GM18519 (cell line): ENCODE data around the gene MEGF11.

ENCODE experiments used
- ATAC-seq: cut with Tn5 transposase; IDR thresholded peaks from one replicate; pipeline ENCODE4 v1.9.1; 2021; ENCODE audit warnings: mild to moderate bottlenecking, moderate library complexity; ENCODE audit not compliant: unreplicated experiment, low FRiP score

The MEGF11 gene

DNA sequence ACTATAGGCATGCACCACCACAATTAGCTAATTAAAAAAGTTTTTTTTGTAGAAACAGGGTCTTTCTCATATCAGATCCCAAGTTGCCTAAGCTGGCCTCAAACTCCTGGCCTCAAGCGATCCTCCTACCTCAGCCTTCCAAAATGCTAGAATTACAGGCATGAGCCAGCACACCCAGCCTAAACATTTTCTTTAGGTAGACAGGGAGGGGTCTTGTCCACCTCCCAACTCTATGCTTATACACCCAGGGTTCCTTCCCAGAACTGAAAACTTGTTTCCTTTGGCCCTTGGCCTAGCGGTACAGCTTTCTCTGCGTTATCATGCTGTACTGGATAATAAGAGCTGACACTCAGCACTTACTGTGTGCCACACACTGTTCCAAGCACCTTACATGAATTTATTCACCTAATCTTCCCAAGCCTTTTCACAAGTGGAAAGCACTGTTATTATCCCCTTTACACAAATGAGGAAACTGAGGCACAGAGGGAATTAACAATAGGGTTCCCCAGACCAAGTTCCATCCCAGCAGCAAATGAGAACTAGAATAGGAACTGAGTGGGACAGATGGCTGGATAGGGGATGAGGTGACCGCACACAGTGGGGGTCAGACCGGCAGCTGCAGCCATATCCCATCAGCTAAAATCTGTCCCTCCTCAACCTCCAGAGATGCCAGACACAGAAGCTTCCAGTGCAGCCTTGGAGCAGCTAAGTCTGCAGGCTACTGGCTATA lies 150.8 kb downstream of the MEGF11 start:
- no peak for ATAC-seq

DNA sequence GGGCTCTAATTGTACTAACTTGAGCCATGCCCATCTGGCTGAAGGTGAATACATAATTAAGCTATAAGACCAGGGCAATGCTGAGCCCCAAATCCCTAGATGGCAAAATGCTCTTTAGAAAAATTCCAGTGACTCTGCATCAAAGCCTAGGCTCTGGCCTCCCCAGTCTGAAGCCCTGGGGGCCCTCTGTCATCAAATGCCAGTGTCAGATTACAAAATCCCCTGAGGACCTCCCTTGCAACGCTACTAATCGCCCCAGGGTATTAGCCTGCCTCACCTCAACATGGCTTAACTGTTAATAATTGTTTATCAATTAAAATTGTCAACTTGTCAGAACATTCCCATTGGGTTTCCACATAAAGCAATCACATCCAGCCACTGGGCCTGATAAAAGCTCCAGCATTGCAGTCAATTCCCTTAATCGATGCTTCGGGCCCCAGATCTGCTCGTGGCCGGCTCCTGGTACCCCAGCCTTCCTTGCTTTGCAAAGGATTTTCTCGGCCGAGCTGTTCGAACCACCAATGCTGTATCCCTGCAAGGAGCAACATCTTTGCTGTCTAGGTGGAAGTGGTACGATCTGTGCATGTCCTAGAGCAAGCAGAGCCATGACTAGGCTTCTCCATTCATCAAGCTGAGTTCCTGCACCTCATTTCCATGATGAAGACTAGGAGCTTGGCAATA lies 151.7 kb downstream of the MEGF11 start:
- ATAC-seq = no peak

DNA sequence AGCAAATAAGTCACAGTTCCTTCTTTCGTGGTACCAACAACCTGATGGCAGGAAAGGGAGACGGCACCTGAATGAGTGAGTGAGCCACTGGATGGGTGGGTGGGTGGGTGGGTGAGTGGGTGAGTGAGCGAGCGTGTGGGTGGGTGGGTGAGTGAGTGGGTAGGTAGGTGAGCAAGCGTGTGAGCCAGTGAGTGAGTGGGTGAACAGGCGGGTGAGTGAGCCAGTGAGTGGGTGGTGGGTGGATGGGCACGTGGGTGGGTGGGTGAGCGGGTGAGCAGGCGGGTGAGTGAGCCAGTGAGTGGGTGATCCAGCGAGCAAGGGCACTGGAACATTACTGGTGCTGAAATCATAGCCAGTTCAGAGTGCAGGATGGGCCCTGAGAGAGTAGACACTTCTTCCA lies 152.8 kb downstream of the MEGF11 start:
- ATAC-seq = no peak

DNA sequence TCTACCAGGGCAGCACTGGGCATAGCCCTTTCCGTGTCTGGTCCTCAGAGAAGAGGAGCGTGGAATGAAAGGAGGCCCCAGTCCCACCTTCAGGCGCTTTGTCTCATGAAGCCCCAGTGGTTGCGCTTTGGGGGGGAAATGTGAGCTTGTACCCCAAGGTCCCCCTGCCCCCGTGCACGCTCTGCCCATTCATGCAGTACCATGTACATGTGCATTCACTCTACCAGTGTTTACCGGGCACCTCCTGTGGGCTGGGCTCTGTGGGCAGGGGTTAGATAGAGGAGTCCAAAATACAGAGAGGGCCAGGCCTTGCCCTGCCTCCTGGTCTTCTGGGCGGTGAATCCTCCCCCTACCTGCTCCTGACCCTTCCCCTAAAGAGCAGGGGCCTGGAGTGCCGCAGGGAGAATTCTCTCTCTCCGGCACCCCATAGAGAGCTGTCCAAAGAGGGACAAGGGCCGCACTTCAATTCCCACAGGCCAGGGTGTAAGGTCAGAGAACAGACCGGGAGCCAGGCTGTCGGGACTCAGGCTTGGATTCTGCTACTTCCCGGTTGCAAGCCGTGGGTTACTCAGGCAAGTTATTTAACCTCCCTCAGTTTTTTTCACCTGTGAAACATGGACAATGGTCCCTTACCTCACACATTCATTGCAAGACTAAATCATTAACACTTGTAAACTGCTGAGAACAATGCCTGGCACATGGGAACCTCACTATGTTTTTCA lies 153.4 kb downstream of the MEGF11 start:
- no peak for ATAC-seq

DNA sequence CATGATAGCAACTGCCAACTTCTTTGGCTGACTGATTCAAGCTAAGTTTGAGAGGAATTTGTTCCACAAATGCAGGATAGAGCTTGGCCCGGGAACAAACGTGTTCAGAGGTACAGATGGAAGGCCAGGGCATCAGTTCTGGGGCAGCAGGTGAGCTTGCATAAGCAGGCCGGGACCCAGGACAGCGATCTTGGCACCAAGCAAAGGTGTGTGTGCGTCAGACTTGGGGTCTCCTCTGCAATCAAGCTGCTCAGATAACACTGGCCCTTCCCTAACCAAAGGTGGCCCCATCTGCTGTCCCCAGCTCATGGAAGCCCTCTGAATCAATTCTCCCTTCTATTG lies 155.6 kb downstream of the MEGF11 start:
- ATAC-seq = no peak

DNA sequence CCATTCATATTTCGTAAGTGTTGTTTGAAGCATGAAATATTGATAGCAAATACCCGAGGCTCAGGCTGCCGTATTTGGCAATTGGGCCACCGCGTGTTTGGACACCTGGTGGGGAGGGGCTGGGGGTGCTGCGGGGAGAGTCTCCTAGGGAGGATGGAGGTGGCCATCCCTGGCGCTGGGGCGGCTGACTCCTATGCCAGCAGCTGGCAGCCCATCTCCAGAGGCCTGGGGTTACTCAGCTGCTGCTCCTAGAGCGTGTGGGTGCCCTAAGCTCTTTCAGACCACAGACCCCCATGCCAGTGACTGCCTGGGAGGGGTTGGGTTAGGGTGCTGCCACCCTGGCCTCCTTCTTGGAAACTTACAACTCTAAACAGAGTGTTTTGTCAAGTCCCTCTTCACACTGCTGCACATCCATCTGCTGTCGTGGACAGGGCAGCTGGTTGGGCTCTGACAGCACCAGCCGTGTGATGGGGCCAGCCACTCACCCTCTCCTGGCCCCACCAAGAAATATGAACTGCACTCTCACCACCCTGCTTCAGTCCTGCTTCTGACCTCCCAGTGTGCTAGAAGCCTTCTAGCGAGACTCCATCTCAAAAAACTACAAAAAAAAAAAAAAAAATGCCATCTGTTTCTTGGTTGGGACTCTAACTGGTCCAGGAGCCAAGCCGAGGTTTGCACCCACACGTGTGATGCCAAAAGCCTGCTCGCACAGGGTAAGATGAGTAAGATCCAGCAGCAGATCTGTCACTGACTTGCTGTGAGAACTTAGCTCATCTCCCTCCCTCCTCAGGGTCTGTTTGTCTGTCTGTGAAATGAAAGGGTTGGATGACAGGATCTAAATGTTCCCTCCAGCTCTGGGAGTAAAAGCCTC lies 156.2 kb downstream of the MEGF11 start:
- no peak for ATAC-seq

DNA sequence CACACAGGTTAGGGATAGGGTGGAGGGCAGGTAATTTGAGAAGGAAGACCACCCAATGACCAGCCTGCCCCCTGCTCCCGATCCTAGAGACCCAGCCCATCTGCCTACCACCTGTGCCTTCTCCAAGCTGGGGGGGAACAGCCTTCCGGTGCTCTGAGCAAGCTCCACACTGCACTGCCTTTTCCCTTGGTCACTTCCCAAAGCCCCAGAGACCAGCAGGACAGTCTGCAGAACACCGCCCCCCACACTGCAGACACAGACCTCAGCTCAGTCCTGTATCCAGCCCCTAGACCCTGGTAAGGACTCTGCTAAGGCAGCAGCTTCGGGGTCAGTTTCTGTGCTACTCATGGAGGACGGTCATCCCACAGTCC lies 156.9 kb downstream of the MEGF11 start:
- ATAC-seq = no peak

DNA sequence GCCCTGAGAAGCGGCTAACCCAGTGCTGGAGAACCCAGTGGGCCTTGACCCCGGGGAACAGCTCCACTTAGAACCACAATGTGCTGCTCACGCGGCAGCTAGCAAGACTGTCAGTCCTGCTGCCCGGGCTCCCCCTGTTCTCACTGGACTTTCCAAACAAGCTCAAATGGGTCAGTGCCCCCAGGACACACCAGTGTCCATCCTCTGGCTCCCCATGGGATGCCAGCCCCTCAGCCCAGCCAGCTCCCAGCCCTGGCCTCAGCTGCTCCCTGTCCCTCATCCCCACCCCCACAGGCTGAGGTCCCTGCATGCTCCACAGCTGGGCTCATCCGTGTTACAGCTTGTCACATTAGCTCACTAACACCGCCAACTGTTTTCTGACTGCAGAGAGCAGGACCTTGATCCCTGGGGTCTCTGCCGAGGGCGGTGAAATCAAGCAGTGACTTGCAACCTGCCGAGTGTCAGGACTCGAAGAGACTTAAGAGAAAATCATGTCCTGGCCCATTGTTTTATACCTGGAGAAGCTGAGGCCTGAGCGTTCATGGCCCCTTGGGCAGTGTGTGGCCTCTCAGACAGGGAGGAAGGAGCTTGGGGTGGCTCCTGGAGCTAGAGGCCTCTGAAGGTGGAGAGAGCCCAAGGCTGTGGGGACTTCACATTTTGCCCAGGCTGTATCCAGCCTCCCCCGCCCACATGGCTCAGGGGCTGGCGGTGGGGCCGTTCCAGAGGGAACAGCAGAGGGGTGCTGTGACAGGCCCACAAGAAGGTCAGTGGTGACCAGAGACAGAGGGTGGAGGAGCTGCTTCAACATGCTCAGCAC lies 157.5 kb downstream of the MEGF11 start:
- no peak for ATAC-seq

DNA sequence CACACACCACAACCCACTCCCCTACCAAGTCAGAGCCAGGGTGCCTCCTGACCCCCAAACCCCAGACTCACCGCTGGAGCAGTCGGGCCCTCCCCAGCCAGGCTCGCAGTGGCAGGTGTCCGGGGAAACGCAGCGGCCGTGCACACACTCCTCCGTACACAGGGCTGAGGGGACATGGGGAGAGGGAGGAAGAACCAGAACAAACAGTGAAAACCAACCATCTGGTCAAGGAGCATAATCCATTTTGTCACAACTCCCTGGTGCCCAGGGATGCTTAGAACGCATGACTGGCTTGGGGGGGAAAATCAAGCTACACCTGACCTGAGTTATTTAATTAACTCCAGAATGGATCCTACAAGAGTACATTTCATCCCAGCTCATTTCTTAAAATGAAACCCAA lies 159.2 kb downstream of the MEGF11 start:
- ATAC-seq = no peak

DNA sequence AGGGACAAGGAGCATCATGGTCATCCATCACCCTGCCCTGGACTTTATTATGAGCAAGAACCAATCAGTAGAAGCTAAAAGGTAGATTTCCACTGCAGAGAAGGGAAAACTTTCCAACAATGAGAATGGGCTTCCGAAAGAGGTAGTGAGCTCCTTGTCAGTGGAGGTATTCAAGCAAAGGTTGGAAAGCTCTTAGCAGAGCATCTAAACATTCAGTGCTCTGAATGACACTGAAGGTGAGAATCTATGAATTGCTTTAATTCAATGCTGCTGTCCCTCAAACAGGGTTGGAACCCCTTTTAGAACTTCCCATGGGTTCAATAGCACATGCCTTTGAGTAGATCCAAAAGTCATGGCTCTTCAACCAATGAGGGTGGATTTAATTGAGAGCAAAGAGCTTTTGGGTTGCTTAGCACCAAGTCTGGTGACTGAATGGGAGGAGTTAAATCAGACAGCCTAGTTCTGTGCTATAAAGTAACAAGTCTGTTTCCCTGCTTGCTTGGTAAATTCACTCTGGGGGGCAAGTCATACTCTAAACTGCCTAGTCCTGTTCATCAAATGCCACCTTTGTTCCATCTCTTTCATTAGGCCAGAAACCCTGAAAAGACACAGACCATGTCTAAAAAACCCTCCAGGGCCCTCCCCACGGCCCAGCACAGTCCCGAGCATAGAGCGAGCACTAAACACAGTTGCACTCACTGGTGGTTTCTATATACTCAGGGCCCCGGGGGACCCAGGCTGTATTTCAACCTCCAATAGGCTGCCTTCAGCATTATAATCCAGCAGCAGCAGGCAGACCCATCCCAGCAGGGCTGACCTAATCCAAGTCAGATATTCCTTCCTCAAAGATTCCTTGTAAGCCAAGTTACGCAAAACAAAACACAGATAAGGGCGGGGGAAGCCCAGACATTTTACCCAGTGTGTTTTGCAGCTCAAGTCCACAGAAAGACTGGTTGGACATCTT lies 161.2 kb downstream of the MEGF11 start:
- ATAC-seq = no peak

DNA sequence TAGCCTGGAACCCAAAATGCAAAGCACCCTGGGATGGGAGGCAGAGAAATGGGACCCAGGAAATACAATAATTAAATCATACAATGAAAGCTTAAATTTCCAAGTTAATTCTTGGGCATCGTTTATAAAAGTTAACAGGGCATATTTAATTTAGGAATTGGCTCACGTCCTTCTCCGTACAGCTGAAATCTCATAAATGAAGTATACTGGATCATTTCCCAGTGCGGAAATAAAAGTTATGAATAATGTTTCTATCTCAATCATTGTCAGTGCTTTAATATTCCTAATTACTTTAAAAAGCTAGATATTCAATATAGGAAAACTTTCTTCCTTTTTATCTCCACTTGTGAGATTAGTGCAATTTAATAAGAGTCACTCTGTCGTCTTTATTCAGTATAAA lies 164.0 kb downstream of the MEGF11 start:
- ATAC-seq = no peak

DNA sequence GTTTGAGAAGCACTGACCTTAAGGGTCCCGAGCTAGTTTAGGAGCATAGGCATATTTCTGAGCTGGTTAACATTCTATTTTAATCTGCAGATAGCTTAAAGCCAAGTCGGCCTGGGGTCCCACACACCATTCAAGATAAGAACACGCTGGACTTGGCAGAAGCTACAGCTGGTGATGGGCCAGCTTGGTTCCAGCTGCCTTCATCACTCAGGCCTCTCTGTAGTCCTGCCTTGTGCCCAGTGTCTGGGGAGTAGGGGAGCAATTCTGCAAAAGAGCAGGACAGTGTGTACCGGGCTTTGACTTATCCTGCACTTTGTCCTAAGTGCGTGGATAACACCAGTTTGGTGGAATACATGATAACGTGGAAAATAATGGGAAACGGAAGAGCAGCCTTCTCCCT lies 164.5 kb downstream of the MEGF11 start:
- no peak for ATAC-seq

DNA sequence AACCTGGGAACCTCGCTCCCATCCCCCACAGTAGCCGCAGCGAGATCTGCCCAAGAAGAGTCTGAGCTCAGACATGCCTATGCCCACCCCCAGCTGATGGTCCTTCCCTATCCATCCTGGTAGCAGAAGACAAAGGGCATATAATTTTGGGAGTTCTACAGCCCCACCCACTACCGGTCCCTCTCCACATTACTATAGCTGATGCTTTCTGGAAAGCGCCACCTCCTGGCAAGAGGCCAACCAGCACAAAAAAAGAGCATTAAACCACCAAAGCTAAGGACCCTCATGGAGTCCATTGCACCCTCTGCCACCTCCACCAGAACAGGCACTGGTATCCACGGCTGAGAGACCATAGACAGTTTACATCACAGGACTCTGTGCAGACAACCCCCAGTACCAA lies 168.4 kb downstream of the MEGF11 start:
- ATAC-seq = no peak

DNA sequence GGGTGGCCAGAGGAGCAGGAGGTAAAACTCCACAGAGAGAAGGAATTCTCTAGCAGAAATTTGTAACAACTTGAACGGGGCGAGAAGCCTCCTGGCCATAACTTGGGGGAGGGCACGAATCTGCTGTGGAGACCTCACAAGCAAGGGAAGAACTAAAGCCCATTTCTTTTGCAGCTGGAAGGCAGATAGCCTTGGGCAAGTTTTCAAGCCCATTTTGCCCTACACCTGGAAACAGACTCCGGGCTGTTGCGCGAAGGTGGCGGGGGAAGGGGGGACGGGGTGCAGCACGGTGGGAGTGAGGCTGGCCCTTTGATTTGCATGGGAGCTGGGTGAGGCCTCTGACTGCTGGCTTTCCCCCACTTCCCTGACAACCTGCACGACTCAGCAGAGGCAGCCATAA lies 168.8 kb downstream of the MEGF11 start:
- ATAC-seq = no peak

DNA sequence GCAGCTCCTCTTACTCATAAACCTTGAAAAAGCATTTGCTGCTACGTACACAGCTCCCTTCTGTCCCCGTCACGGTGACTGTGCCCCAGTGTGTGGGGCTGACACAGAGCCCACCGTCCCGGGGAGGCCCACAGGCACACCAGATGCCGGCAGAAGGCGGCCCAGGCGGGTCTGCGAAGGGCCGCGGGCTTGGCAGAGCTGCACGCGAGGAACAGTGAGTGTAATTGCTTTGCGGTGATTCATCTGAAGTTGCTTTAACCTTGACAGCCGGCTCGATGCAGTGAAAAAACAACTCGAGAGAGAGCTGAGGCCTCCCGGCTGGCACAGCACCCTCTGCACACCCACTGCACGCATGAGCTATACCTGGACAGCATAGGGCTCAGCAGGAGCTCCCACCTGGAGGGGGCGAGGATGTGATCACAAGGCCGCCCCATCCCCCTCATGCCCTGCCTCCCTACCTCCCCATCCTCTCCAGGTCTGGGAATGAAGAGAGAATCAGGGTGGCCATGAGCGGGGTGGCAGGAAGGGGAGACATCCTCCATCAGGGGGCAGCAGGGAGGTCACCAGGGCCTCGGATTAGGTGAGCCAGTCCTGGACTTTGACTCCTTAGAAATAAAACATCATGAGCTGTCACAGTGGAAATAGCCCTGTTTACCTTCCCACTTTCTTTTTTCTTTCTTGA lies 172.7 kb downstream of the MEGF11 start:
- ATAC-seq = no peak

DNA sequence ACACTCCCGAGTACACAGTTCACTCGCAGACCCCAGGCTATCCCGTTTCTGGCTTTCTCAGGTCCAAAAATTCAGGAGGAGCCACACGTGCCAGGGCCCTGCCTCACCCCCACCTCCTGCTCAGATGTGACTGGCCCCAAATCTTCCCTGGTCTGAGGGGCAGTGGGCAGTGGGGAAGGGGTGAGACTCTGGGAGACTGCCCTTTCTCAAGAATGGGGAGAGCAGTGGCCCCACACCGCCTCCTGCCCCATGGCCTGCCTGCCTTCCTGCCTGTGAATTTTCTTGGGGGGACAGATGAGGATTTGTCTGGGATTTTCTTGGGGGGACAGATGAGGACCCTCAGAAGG lies 174.6 kb downstream of the MEGF11 start:
- no peak for ATAC-seq

DNA sequence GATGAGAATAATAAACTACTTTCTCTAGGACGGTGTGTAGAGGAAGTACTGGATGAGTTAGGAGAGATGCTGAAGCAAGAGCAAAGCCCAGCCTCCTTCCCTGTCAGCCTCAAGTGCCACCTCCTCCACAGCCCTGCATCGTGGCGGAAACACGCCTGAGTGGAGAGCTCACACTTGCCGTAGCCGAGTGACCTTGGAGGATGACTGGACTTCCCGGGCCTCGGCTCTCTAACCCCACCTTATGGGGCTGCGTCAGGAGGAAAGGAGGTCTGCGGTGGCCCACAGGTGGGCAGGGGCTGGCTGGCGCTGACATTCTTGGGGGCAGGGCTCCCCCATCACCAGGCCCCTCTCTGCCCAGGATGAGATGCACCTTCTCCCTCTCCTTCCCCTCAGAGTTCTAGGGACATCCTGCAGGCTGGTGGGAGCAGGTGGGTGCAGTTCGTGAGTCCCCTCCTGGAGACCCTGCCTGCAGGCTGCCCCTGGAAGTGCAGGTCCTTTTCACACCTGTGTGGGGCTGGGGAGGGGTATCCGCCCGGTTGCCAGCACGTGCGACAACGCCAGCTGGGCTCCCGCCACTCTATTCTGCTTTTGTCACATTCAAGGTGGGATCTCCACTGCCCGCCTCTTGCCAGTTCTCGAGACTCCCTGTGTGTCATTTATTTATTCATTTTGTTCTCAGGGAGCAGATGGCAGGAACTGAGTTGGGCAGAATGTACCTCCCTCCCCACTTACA lies 175.2 kb downstream of the MEGF11 start:
- no peak for ATAC-seq

DNA sequence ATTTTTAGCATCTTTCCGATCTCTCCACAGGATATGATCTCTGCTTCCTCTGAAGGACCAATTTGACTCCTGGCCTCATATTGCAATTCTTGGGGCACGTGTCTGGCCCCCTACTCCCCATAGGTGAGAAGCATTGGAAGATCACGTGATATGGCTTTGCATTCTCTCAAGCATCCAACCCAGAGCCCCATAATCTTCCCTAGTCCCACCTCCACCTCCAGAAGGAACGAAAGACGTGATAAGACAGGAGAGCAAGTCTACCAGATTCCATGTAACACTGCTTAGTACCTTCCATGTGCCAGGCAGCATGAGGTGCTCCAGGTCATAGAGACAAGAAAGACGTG lies 176.3 kb downstream of the MEGF11 start:
- ATAC-seq = no peak
